Muscle layer of colon (tissue), 2 donors: ENCODE data around the gene B4GAT1.
"Not testable (repeated sequence)": the region's sequence is repeated elsewhere in the genome, so short reads cannot be mapped to it uniquely, and the experiment has no call there.

Experiments
- H3K27ac ChIP-seq: one replicate; pipeline ENCODE4 v1.7.0; 2013; ENCODE audit warnings: low read depth, mild to moderate bottlenecking, low read length, moderate library complexity
- H3K27me3 ChIP-seq, 2 donors: one replicate each; pipeline ENCODE4 v1.7.0; 2013; ENCODE audit warnings: low read length in 2 of 2, mild to moderate bottlenecking in 2 of 2; ENCODE audit not compliant: insufficient read depth in 2 of 2, control insufficient read depth in 1 of 2
- H3K36me3 ChIP-seq: one replicate; pipeline ENCODE4 v1.7.0; 2013; ENCODE audit warnings: mild to moderate bottlenecking, low read length; ENCODE audit not compliant: insufficient read depth
- H3K4me1 ChIP-seq: one replicate; pipeline ENCODE4 v1.7.0; 2013; ENCODE audit warnings: mild to moderate bottlenecking, low read length; ENCODE audit not compliant: insufficient read depth
- H3K4me3 ChIP-seq, 2 donors: one replicate each; pipeline ENCODE4 v1.7.0; 2013; ENCODE audit warnings: low read length in 2 of 2, low read depth in 1 of 2, mild to moderate bottlenecking in 1 of 2, moderate library complexity in 1 of 2
- H3K9ac ChIP-seq: one replicate; pipeline ENCODE4 v1.7.0; 2013; ENCODE audit warnings: low read length
- H3K9me3 ChIP-seq: one replicate; pipeline ENCODE4 v1.7.0; 2013; ENCODE audit warnings: mild to moderate bottlenecking, low read length
- donor health status: abdominal sarcoma.
- donor health status: Adenocarcinoma of cecum.

Gene B4GAT1

DNA sequence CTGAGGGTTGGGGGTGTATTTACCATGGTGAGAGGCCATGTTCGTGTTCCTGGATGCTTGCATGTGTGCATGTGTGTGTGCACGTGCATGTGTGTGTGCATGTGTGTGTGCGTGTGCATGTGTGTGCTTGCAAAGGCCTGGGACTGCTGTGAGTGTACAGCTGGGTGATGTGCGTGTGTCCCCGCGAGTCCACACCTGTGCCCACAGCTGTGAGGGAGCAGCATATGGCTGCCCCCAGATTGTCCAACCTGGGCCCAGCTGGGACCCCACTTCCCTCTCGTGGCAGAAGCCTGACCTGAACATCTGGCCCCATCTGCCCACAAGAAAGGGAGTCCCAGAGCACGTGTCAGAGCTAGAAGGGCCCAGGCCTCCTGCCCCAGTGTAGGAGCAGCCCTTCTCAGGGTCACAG is 22.2 kb downstream of the B4GAT1 start:
- peaks cover 29% of the 10 kb centered on the region for H3K4me1 ChIP-seq
- no peak overlapping the region for H3K9ac ChIP-seq
- no peak overlapping the region for H3K4me3 ChIP-seq
- no peak overlapping the region for H3K27ac ChIP-seq
- H3K27me3 ChIP-seq = no peaks in the 10 kb centered on the region
- no peaks in the 10 kb centered on the region for H3K36me3 ChIP-seq
- H3K9me3 ChIP-seq = no peaks in the 10 kb centered on the region

DNA sequence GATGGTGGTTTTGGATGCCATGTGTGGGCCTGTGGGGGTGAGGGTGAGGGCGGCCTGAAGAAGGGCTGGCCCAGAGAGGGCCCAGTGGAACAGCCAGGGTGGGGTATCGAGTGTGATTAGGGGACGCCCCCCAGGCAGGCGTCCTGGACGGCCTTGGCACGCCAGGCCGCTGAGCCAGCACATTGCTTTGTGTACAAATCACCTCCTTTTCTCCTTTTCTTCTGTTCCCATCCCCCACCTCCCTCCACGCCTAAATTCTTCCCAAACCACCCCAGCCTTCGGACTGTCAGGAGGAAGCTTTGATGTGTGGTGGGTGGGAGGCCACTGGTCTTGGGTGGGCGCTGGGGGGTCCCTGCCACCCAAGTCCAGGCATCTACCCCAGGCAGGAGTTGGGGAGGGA is 22.8 kb downstream of the B4GAT1 start:
- H3K9me3 ChIP-seq = no peaks in the 10 kb centered on the region
- no peaks in the 10 kb centered on the region for H3K36me3 ChIP-seq
- H3K27ac ChIP-seq = no peak overlapping the region
- peaks cover 29% of the 10 kb centered on the region for H3K4me1 ChIP-seq
- H3K9ac ChIP-seq = no peak overlapping the region
- H3K27me3 ChIP-seq = no peaks in the 10 kb centered on the region
- H3K4me3 ChIP-seq = no peak overlapping the region

DNA sequence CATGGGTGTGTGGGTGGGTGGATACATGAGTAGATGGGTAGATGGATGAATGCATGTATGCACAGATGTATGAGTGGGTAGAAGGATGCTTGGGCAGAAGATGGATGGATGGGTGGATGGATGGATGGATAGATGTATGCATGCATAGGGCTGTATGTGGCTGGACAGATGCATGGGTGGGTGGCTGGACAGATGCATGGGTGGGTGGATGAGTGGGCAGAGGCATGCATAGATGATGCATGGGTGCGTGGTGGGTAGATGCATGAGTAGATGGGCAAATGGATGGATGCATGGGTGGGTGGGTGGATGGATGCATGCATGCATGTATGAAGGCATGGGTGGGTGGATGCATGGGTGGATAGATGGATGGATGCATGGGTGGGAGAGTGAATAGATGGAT is 23.7 kb downstream of the B4GAT1 start:
- Histone ChIP-seq H3K9me3 (no peaks in the 10 kb centered on the region), H3K4me3 (no peak overlapping the region), H3K9ac (no peak overlapping the region), H3K27me3 (no peaks in the 10 kb centered on the region), H3K4me1 (peaks cover 29% of the 10 kb centered on the region), H3K27ac (no peak overlapping the region), H3K36me3 (no peaks in the 10 kb centered on the region)

DNA sequence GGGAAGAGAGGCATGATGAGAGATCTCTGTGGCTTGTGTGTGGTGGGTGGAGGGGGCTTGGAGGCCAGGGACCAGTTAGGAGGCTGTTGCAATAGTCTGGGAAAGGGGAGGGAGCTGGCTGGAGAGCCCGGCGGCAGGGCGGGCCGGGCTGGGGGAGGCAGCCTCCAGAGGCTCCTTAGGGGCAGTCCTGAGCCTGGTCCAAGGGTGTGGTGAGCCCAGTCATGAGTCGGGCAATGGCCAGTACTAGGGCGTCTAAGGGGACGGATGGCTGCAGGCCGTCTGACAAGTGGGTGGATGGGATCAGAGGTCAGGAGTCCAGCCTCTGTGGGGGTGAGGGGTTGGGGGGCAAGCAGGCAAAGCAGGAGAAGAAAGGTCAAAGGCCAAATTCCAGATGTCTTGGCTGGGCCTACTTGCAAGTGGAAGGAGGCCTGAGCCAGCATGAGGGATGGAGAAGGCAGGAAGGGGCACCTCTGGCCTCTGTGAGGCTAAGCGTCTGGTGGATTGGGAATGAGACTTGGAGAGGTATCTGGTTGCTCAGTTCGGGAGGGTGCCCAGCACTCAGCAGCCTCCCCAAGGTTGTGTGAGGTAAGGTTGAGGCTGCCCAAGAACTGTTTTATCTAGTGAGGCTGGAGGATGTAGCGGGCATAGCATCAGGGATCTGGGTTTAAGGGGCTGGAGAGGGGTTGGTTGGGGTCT is 24.5 kb downstream of the B4GAT1 start:
- Histone ChIP-seq H3K27ac (no peak overlapping the region), H3K27me3 (no peaks in the 10 kb centered on the region), H3K9me3 (no peaks in the 10 kb centered on the region), H3K9ac (no peak overlapping the region), H3K4me1 (peaks cover 29% of the 10 kb centered on the region), H3K4me3 (no peak overlapping the region), H3K36me3 (no peaks in the 10 kb centered on the region)

DNA sequence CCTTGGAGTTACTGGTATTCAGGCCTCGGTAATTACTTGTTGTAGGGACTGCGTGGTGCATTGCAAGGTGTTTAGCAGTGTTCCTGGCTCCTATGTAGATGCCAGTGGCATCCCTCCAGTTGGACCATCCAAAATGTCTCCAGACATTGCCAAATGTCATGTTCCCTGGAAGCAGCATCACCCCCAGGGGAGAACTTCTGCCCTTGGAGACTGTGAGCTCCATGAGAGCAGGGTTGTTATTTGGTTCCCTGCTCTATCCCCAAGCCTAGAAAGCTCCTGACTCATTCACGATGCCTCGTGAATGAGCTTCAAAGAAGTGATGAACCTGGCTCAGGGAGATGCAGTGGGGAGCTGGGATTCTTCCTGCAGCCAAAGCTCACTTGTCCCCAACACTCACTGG is 25.8 kb downstream of the B4GAT1 start:
- Histone ChIP-seq H3K4me3 (no peak overlapping the region), H3K27me3 (no peaks in the 10 kb centered on the region), H3K9ac (no peak overlapping the region), H3K4me1 (peaks cover 24% of the 10 kb centered on the region), H3K36me3 (no peaks in the 10 kb centered on the region), H3K27ac (no peak overlapping the region), H3K9me3 (no peaks in the 10 kb centered on the region)

DNA sequence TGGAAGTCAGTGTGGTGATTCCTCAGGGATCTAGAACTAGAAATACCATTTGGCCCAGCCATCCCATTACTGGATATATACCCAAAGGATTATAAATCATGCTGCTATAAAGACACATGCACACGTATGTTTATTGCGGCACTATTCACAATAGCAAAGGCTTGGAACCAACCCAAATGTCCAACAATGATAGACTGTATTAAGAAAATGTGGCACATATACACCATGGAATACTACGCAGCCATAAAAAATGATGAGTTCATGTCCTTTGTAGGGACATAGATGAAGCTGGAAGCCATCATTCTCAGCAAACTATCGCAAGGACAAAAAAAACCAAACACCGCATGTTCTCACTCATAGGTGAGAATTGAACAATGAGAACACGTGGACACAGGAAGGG is 26.7 kb downstream of the B4GAT1 start:
- not testable (repeated sequence) for H3K27ac ChIP-seq, H3K27me3 ChIP-seq, H3K9me3 ChIP-seq, H3K4me3 ChIP-seq, H3K9ac ChIP-seq, H3K36me3 ChIP-seq
- H3K4me1 ChIP-seq = peaks cover 23% of the 10 kb centered on the region

DNA sequence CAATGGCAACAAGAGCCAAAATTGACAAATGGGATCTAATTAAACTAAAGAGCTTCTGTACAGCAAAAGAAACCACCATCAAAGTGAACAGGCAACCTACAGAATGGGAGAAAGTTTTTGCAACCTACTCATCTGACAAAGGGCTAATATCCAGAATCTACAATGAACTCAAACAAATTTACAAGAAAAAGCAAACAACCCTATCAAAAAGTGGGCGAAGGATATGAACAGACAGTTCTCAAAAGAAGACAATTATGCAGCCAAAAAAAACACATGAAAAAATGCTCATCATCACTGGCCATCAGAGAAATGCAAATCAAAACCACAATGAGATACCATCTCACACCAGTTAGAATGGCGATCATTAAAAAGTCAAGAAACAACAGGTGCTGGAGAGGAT is 27.1 kb downstream of the B4GAT1 start:
- H3K4me3 ChIP-seq, H3K9me3 ChIP-seq, H3K27me3 ChIP-seq: not testable (repeated sequence)

DNA sequence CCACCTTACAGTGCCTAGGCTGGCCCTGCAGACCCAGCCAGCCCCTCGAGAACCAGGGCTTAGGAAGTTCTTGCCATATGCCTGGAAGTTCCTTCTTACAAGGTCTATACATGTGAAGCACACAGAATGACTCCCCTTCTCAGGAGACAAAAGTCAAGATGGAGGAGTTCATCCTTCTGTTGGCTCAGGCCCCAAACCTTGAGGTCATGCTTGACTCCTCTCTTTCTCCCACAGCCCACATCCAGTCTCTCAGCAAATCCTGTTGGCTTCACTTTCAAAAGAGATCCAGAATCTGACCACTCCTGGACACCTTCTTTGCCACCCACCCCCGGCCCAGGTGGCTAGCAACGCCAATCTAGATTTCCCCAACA is 28.8 kb downstream of the B4GAT1 start:
- no peak overlapping the region for H3K4me3 ChIP-seq
- no peaks in the 10 kb centered on the region for H3K36me3 ChIP-seq
- H3K27ac ChIP-seq = no peak overlapping the region
- no peaks in the 10 kb centered on the region for H3K9me3 ChIP-seq
- no peaks in the 10 kb centered on the region for H3K27me3 ChIP-seq
- H3K4me1 ChIP-seq = peaks cover 45% of the 10 kb centered on the region
- no peak overlapping the region for H3K9ac ChIP-seq

More for the DNA sequence above, 27.1 kb downstream of the B4GAT1 start:
- H3K27ac ChIP-seq, H3K36me3 ChIP-seq, H3K9ac ChIP-seq: not testable (repeated sequence)
- H3K4me1 ChIP-seq = peaks cover 28% of the 10 kb centered on the region

DNA sequence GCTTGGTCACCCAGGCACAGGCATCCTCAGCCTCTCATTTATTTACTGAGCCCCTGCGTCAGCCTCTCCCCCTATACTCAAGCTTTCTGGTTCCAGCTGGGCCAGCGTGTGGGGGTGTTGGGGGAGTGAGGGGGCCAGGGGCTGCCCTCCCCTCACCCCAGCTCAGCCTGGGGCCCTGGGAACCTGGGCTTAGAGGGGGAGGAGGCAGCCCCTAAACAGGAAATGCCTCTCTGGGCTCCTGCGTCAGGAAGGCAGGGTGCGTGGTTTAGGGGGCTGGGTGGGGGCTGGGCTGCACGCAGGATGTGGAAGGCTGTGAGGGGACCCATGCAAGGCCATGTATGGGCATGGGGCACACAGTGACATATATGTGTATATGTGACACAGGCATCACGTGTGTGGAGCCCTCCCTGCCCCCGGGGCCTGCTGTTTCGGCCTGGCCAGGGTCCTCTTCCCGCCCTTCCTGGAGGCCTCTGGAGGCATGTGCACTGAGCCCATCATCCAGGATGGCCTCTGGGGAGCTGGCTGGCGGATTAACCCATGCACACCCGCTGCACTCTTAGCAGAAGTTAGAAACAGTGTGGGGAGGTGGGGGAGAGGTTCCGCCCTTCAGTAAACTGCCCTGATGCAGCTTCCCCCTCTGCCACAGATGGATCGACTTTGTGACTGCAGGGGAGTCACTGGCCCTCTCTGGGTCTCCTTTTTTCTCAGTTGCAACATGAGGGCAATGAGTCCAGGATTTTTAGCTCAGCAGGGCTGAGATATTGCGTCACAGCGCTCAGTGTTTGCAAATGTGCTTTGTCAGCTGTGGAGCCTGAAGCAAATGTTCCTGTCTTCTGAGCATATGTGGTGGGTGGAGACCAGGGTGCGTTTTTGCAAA is 29.5 kb downstream of the B4GAT1 start:
- Histone ChIP-seq H3K9ac (no peak overlapping the region), H3K36me3 (no peaks in the 10 kb centered on the region), H3K9me3 (no peaks in the 10 kb centered on the region), H3K4me1 (peaks cover 51% of the 10 kb centered on the region), H3K27ac (peak overlapping the region; percentile 90), H3K4me3 (peak overlapping the region; percentile 12 to 34), H3K27me3 (no peaks in the 10 kb centered on the region)

DNA sequence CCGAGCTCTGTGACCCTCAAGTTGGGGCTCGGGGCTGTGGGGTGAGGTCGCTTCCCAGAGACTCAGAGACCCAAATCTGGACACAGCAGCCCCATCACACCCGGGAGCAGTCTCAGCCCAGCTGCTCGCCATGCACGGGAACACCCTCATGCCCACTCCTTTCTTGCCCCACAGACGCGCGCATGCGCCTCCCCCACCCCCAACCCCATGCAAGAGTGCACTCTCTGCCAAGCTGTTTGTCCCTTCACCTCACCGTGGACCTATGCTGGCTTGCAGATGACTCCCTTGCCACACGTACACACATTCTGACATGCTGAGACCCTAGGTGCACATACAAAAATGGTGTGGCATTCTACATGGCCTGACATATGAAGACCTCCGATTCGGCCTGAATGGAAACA is 30.1 kb downstream of the B4GAT1 start:
- H3K9ac ChIP-seq = no peak overlapping the region
- peak overlapping the region; percentile 90 for H3K27ac ChIP-seq

DNA sequence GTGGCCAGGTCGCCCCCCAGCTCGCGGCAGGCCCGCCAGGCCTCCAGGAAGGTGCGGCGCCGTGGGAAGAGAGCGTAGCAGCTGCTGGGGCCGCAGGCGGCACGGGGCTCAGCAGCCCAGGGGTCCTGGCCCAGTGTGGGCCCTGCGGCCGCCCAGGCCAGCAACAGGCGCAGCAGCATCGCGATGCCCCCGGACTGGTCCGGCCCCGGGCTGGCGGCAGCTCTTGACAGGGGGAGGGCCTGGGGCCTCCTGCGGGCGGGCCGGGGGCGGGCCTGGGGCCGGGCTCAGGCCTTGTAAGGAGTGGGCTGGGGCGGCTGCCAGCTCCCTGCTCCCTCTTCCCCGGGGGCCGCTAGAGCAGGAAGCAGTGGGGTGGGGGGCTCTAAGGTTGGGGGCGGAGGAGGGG is 30.6 kb downstream of the B4GAT1 start, which contains the start of gene CD248:
Gene CD248 (minus strand): TSS at position 196 of the 403 bp plus-strand sequence. CDS start 17 bp downstream, at position 179.
- Histone ChIP-seq H3K9me3 (no peaks in the 10 kb centered on the region), H3K27me3 (no peaks in the 10 kb centered on the region), H3K9ac (no peak within 1 kb of the TSS), H3K4me1 (peaks cover 51% of the 10 kb centered on the region), H3K27ac (peak within 1 kb of the TSS; percentile 90), H3K4me3 (peak within 1 kb of the TSS; percentile 66 to 67), H3K36me3 (no peaks in the 10 kb centered on the region)

More for the DNA sequence above, 30.1 kb downstream of the B4GAT1 start:
- peaks cover 52% of the 10 kb centered on the region for H3K4me1 ChIP-seq
- H3K4me3 ChIP-seq = peak overlapping the region; percentile 12 to 34
- no peaks in the 10 kb centered on the region for H3K9me3 ChIP-seq
- H3K36me3 ChIP-seq = no peaks in the 10 kb centered on the region
- no peaks in the 10 kb centered on the region for H3K27me3 ChIP-seq
